HuH-7 (cell line): ENCODE measurements around the gene ETS2.

Source experiments
- DNase-seq: peaks from one replicate; pipeline ENCODE4 v3.0.0; 2011; ENCODE audit warnings: low spot score

Gene ETS2

DNA sequence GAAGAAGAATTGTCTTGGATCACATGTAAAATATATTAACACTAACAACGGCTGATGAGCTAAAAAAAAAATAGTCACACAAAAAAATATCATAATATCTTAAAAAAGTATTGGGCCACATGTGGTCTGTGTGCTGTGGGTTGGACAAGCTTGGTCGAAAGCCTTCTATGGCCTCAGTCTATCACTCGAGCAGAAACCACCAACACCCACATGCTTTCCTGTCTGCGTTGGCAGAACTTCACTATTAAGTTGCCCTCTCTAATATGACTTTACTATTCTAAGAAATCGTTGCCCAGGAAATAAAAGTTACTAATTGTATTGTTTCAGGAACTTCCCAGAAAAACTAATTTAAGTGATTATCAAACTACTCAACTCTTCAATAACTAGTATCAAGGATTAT, 28.2 kb upstream of the ETS2 start:
- no peak for DNase-seq

DNA sequence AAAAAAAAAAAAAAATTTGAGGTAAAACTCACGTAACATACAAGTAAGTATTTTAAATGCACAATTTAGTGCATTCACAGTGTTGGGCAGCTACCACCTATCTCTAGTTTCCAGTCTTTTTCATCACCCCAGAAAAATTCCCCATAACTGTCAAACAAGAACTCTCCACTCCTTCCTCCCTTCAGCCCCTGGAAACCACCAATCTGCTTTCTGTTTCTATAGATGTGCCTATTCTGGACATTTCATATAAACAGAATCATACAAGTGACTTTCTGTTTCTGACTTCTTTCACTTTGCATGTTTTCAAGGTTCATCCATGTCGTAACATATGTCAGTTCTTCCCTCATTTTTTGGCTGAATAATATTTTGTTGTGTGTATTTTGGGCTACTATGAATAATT, 24.9 kb upstream of the ETS2 start:
- DNase-seq = no peak

DNA sequence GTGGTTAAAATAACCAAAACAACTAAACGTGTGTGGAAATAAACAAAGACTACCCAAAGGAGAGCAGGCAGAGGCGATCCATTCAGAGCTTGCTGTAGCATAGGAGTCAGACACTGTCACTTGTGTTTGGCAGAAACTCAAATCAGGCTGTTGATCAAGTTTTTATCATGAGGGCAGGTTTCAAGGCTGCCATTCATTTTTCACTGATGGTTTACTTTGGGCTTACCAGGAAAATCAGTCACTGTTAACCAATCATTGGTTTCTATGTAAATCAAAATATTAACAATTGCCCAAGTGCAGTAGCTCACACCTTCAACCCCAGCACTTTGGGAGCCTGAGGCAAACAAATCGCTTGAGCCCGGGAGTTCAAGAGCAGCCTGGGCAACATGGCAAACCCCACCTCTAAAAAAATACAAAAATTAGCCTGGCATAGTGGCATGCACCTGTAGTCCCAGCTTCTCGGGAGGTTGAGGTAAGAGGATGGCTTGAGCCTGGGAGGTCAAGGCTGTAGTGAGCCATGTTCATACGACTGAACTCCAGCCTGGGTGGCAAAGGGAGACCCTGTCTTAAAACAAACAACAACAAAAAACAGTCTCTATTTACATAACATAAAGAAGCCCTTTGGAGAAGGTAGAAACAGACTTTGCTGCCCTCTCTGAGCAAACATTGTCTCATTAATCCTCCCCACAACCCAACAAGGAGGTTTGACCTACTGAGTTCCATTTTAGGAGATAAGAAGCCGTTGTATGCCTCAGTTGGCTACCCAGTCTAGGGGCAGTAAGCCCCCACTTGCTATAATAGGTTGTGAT, 21.1 kb upstream of the ETS2 start:
- DNase-seq = no peak

DNA sequence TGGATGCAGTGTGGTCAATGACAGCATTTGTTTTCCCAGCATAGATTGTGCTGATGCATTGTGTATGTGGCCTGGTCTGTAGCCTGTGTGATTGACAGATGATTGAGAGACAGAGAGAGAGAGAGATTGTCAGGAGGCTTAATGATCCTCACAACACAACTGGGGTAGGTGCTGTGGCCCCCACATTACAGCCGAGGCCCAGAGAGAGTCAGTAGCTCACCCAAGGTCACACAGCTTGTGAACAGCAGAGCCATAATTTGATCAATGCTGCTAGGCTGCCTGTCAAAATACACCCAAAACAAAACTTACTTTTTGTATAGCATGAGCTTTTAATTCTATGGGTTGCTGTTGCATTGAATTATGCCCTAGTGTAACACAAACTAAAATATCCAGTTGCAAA, 20.2 kb upstream of the ETS2 start:
- no peak for DNase-seq

DNA sequence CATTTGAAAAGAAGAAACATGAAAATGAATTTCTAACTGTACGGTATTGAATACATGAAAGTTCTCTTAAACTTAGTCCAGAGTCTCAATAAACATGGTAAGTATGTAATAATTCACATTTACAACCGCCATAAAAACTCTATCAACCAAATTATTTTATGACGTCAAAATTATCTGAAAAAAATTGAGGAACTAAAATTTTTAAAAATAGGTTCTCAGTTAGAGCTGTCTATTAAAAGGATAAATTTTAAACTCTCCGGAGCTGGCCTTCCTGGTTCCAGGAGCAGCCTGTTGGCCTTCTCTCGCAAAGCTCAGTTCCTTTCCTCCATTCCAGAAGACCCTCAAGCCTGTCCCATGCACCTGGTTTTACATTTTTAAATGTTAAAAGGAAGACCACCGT, 18.7 kb upstream of the ETS2 start:
- DNase-seq = no peak

DNA sequence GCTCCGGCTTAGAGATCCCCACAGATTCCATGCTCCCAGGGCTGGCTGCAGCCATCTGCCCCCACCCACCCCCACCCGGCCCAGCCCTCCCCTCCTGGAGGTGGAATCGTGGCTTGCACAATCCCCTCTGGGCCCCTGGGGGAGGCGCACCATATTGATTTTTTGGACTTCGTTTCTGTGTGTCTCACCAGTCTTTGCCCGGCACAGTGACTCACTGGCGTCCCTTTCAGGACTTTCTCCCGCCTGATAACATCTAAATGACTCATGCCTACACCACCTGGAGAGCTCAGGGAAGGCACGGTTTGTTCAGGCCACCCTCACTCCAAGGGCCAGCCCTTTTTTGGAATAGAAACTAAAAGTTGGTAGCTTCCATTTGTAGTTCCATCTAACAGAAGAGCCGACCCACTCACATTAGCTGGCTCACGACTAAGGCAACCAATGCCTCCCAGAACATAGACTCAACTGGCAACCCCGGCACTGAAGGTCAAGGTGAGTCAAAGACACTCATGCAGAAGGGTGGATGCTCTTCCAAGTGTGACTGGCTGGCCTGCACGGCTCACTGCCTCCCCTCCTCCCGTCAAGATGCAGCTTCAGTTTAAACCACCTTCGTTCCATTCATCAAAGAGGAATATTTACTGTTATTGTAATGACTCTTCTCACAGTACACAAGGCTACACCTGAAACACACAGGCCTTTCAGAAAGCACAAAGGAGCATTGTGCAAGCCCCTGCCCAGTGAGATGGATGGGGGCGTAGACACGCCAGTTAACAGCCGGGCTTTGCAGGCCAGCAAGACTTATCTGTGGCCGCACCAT, 18.1 kb upstream of the ETS2 start:
- peak; percentile 59 for DNase-seq

DNA sequence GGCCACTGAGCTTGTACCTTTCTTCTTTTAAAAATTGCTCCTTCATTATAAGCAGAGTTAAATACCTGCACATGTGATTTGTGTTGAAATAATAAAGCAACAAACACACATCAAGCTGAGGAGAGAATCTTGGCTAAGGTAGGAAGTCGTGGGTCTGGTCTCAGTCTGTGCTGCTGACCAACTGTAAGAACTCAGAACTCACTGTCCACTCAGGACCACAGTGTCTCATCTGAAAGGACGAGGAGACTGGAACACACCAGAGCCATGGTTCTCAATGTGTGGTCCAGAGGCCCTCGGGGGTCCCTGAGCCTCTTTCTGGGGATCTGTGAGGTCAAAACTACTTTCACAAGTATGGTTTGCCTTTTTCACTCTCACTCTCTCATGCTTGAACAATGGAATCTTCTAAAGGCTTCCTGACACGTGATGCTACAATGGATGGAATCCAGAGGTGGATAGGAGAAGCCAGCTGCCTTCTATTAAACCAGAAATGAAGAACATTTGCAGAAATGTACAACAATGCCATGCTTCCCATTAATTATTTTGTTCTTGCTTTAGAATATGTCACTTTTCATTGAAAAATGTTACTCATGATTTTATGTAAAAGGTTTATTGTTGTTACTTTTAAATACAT, 17.3 kb upstream of the ETS2 start:
- DNase-seq = no peak

DNA sequence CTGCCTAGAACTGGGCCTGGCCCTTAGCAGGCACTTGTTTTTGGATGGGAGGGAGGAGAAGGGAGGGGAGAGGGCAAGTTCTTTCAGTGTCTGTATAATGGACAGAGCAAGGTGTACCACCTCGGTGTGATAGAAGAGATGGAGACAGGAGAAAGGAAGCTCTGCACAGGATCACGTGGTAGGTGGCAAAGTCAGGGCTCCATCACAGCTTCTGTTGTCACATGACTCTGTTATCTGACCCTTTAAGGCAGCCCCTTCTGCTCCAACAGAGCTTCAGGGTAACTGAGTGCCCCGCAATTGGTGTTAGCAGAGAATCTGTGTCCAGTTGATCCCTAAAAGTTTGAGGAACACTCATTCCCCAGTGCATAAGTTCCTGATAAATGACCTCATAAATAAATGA, 16.5 kb upstream of the ETS2 start:
- no peak for DNase-seq

DNA sequence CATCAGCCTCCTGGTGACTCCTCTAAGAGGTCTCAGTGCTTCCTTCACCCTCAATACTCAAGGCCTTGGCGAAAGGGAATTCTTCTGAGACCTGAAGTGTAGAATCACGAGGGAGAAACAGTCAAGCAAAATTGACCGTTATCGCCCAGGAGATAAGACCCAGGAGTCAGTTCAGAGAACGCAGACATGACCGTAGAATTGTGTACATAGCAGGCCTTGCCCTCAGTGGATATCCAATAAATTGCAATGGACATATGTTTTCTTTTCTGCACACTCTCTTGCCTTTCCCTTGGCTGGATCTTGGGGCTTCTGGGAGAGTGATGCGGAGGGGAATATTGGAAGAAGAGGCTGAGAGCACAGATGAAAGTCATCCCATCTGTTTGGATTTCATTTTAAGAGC, 15.7 kb upstream of the ETS2 start:
- no peak for DNase-seq

DNA sequence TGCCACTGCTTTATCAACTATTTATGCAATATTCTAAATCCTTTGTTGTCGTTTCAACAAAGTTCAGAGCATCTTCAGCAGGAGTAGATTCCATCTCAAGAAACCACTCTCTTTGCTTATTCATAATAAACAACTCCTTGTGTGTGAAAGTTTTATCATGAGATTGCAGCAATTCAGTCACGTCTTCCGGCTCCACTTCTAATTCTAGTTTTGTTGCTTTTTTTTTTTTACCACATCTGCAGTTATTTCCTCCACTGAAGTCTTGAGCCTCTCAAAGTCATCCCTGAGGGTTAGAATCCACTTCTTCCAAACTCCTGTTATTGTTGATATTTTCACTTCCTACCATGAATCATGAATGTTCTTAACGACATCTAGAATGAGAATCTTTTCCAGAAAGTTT, 14.8 kb upstream of the ETS2 start:
- DNase-seq = no peak

DNA sequence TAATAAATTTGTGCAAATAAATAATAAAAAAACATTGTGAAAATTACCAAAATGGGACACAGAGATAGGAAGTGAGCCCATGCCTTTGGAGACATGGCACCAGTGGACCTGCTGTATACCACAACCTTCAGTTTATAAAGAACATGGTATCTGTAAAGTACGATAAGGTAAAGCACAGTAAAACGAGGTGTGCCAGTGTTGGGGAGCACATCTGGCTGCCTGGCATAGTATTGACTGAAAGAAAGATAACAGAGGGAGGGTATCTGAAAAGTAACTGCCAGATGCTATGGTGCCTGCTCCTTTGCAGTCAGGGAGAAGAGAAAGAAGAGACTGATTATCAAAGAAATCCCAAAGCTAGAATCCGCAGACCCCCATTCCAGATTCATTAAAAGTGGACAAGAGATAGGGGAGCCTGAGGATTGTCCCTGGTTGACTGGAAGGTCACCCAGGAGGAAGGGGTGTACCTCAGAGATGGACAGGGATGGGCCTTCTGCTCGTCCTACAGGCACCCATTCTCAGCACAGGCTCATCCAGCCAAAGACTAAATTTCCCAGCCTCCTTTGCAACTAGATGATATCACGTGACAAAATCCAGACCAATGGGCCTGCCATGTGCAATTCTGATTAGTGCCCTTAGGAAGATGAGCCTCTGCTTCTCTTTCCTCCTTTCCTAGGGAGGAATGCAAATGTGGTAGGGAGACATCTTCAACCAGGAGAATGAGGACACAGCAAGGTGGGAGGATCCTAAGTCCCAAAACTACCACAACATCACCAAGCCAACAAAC, 12.9 kb upstream of the ETS2 start:
- DNase-seq = no peak

DNA sequence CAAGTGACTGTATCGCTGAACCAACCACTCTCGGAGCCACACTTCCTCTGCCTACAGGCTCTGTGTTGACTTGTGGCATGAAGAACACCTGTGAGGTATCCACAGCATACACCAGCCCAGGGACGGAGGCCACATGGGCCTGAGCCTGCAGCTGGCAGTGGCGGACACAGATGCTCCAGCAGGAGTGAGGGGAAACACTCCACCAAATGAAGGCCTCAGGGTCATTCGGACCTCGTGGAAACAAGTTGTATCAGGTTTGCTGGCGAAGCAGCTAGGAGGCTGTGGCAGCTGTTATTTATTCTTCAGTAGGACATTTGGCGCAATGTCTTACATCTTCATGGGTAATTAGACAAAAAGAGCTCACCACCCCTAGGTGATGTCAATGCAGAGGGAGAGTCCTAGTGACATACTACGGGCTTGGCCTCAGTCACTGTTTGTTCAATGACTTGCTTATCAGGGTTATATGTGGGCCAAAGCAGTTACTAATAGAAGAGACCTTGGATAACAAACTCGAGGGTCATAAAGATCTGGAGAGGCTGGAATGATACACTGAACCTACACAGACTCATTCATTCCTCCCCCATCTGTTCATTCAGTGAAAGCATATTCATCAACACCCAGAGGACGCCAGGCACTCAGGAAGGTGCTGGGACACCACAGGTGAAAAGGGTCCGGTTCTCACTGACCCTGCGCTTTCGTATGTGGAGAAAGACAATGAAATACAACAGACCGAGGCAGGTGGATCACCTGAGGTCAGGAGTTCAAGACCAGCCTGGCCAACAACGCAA, 11.6 kb upstream of the ETS2 start:
- no peak for DNase-seq

DNA sequence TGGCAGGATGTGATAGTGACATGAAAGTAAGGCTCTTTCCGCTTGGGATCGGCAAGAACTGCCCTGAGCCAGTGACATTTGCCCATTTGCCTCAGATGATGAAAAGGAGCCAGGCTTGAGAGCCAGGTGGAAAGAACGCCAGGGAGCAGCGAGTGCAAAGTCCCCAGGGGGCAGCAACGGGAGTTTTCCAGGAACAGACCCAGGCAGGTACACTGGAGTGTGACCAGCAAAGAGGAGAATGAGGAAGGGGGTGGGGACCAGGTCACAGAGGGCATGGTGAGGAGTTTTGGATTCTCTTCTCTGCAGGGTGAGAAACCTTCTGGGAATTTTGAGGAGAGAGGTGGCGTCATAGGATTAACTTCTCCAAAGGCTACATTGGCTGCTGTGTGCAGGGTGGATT, 10.8 kb upstream of the ETS2 start:
- no peak for DNase-seq

DNA sequence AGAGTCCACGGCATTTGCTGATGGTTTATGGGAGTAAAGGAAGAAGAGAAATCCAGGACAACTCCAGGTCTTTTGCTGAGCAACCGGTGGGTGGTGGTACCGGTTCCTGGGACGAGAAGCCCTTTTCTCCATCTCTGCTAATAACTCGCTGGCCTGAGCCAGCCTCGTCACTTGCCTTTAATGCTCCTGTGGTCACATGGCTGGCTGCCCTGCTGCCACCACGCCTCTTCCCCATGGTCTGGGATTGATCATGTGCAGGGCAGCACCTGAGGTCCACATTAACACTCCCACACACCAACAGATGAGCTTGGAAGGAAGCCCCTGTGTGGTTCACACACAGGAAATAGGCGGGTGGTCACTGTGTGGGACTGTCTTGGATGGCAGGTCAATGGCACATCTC, 10.3 kb upstream of the ETS2 start:
- DNase-seq = no peak

DNA sequence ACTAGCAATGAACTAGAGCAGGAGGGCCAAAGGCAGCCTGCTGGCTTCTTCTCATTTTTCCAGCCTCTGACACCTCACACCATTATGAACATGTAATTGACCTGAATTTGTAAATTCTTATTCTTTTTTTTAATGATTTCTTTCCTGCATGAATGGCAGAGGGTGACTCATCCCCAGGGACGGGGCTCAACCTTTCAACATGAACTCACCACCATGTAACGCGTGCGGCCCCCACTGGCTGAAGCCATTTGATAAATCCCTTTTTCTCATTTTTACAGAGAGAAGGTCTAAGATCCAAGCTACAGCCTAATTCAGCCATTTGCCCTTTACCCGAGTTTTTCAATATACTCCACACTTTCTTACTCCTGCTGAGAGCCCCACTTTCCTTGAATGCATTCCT, 9.3 kb upstream of the ETS2 start:
- no peak for DNase-seq

DNA sequence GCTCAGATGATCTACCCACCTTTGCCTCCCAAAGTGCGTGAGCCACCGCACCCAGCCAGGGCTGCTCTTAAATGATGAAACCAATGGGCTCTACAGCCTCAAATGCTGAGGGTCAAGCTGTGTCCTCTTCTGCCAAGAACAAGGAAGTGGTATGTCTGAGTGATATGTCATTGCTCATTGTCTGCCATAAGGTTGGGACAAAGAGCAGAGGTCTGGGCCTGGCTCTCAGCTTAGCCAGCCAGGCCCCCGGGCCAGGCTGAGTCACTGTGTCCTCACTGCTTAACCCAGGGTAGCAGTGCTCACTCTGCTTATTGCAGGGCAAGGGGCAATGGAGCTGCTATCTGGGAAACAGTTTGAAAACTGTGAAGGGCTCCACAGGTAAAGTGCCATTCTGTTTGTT, 8.3 kb upstream of the ETS2 start:
- no peak for DNase-seq

DNA sequence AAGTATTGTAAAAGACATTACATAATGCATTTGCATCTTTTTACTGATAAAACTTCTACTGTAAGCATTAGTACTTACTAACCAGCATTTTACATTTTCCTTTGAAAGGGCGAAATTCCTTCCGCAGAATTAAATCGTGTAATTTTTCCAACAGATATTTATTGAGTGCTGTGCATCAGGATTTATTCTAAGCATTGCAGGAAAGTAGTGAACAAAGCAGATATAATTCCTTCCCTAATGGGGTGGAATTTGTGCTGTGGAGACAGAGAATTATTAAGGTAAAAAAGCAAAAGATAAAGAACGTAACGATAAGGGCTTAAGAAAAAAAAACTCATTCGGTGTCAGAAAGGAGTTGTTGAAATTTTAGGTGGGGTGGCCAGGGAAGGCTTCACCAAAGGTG, 7.6 kb upstream of the ETS2 start:
- no peak for DNase-seq

DNA sequence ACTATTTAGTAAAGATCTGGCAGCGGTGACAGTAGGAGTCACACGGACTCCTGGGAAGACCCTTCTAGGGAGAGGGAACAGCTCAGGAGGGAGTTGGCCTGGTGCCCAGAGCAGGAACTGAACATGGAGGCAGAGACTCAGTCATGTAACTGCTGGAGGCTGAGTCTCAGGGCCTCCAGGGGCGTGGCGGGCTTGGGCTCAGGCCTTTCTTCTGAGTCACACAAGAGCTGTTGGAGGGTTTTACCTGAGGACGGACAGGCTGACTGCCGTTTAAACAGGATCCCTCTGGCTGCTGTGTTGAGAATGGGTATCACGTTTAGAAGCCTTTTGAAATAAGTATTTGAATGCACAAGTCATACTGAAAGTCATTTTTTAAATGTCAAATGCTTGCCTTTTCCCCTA, 7.2 kb upstream of the ETS2 start:
- DNase-seq = no peak

DNA sequence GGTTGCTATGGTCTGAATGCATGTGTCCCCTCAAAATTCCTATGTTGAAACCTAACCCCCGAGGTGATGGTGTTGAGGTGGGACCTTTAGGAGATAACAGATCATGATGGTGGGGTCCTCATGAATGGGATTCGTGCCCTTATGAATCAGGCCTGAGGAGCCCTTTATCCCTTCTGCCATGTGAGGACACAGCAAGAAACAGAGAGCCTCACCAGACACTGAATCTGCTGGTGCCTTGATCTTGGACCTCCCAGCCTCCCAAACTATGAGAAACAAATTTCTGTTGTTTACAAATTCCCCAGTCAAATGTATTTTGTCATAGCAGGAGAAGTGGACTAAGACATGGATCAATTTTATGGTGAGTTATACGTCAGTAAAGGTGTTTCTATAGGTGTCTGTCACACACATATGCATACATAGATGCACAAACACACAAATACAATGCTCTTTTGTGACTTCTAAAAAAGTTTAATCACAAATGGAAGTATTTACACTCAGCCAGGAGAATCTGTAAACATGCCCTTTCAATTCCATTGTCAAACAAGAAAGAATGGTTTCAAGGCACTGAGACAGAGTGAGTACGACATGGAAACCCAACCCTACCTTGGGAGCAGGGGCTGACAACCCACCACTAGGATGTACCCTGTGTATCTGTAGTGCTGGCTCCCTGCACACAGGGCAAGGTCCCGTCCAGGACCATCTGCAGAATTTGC, 5.5 kb upstream of the ETS2 start:
- DNase-seq = no peak

DNA sequence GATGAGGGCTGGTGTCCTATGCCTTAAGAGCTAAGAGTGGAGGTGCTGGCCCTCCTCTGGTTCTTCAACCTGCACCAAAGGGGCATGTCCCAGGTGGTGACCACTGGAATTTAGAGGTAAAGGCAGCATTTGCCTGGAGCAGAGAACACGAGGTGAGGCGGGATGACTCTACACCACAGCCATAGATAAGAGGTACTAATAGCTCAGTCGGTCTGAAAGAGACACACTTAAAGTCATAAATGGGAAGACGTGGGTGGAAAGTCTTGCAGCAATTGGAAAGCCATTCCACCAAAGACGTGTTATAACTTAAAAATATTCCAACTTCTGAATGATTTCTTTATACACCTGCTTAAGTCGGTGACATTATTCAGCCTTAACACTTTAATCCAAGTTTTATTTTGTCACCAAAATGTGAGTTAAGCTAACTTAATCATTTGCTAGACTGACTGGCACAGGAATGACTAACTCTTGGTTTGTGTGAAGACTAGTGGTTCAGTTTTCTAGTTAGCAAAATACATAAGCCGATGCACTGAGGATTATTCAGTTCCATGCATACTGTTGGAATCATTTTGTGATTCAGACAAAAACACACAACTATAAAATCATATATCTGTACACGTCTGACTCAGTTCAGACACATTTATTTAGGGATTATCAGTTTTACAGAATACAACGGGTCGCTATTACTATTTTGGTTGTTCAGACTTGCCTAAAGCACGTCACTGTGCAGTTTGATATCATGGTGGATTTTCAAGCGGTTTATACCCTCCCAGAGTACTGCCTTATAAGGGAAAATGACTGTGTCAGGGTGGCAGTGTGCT, 4.6 kb upstream of the ETS2 start:
- DNase-seq = no peak
